HCT116 (cell line): Measurements from ENCODE around the gene ATP8A1. TPM values are rescaled to one million over a fixed set of nuclear protein-coding genes. Genes with fewer than 3 reads are reported as not detected.

ENCODE experiments used
- ATAC-seq: fragments of 200-7000 bp; cut with Tn5 transposase; 2 replicates; pipeline ENCODE4 v1.9.1; 2020; ENCODE audit warnings: mild to moderate bottlenecking, moderate library complexity
- BruUV-seq: library from RNA; stranded (reverse); fragments of 400-500 nt; replicated peaks from 2 replicates; lab custom pipeline; 2021; lab: Mats Ljungman, UMichigan
- CTCF ChIA-PET: fragments of 300-600 bp; sonication (Branson Sonifier 250); formaldehyde crosslinking; loops from one replicate; lab custom pipeline; 2021; ENCODE audit warnings: antibody characterized with exemption; lab: Charles Lee
- POLR2A ChIA-PET: fragments of 300-600, 350-600 bp; sonication (Branson Sonifier 250); formaldehyde crosslinking; loops from one replicate; lab custom pipeline; 2021; ENCODE audit warnings: antibody characterized with exemption; lab: Charles Lee
- RAD21 ChIA-PET, 2 experiments: fragments of 300-600 bp; sonication (Branson Sonifier 250); formaldehyde crosslinking; loops; one replicate each; lab custom pipeline; 2023; ENCODE audit warnings: low total read pairs in 2 of 2; ENCODE audit not compliant: uncharacterized antibody in 2 of 2, unreplicated experiment in 2 of 2, low non-redundant PET in 1 of 2; lab: Charles Lee
- DNase-seq: peaks from one replicate; pipeline ENCODE4 v3.0.0-alpha.2; 2010; ENCODE audit warnings: low read depth, low spot score
- H2AFZ ChIP-seq: fragments of 200-600 bp; shearing (Covaris generic), sonication (generic); 2 replicates; pipeline ENCODE4 v1.6.1; 2017; ENCODE audit warnings: low read depth, mixed run types, mixed read lengths, antibody characterized with exemption, low read length; ENCODE audit not compliant: poor library complexity, severe bottlenecking
- H3K27ac ChIP-seq: 2 replicates; pipeline ENCODE4 v1.5.1; 2012; ENCODE audit warnings: low read depth, low read length
- H3K27me3 ChIP-seq: fragments of 200-600 bp; sonication (generic); 2 replicates; pipeline ENCODE4 v1.6.1; 2016; ENCODE audit warnings: mixed run types, low read length, mixed read lengths; ENCODE audit not compliant: insufficient read depth
- H3K36me3 ChIP-seq, 2 experiments: fragments of 200-500 bp in 1 of 2; fragments of 200-600 bp in 1 of 2; sonication (Bioruptor generic) in 1 of 2; sonication (generic) in 1 of 2; 2 replicates each; pipeline versions ENCODE4 v1.5.1 to v1.6.1; 2014 to 2016; ENCODE audit warnings: low read length in 2 of 2, inconsistent platforms in 1 of 2, mixed read lengths in 1 of 2, mixed run types in 1 of 2; ENCODE audit not compliant: insufficient read depth in 2 of 2, control insufficient read depth in 1 of 2
- H3K4me1 ChIP-seq, 2 experiments: fragments of 200-600 bp in 1 of 2; sonication (generic) in 1 of 2; 2 replicates each; pipeline versions ENCODE4 v1.5.1 to v1.6.1; 2012 to 2017; ENCODE audit warnings: low read length in 2 of 2, inconsistent platforms in 1 of 2, mild to moderate bottlenecking in 1 of 2, mixed read lengths in 1 of 2, mixed run types in 1 of 2, moderate library complexity in 1 of 2; ENCODE audit not compliant: insufficient read depth in 2 of 2, control insufficient read depth in 1 of 2
- H3K4me2 ChIP-seq: fragments of 200-600 bp; sonication (generic); 2 replicates; pipeline ENCODE4 v1.6.1; 2017; ENCODE audit warnings: mixed run types, low read length, mixed read lengths
- H3K4me3 ChIP-seq, 2 experiments: fragments of 200-600 bp in 1 of 2; sonication (generic) in 1 of 2; replicated peaks in 1 of 2; 2 replicates each; pipeline ENCODE4 v1.5.1; 2011 to 2016; ENCODE audit warnings: low read length in 2 of 2, control low read depth in 1 of 2, low read depth in 1 of 2, mild to moderate bottlenecking in 1 of 2, mixed read lengths in 1 of 2, mixed run types in 1 of 2
- H3K79me2 ChIP-seq: fragments of 200-600 bp; sonication (generic); 2 replicates; pipeline ENCODE4 v1.6.1; 2017; ENCODE audit warnings: mild to moderate bottlenecking, mixed run types, low read length, moderate library complexity, mixed read lengths; ENCODE audit not compliant: insufficient read depth
- H3K9ac ChIP-seq: fragments of 200-600 bp; sonication (generic); 2 replicates; pipeline ENCODE4 v1.6.1; 2016; ENCODE audit warnings: low read length, mixed read lengths
- H3K9me2 ChIP-seq: fragments of 200-600 bp; sonication (generic), shearing (Covaris generic); 2 replicates; pipeline ENCODE4 v1.6.1; 2017; ENCODE audit warnings: mixed run types, mild to moderate bottlenecking, moderate library complexity; ENCODE audit not compliant: insufficient read depth
- H3K9me3 ChIP-seq, 2 experiments: fragments of 200-500 bp in 1 of 2; fragments of 200-600 bp in 1 of 2; sonication (Bioruptor generic) in 1 of 2; sonication (generic) in 1 of 2; 2 replicates each; pipeline ENCODE4 v1.6.1; 2014 to 2017; ENCODE audit warnings: low read length in 2 of 2, mixed read lengths in 2 of 2, inconsistent platforms in 1 of 2, low read depth in 1 of 2, mild to moderate bottlenecking in 1 of 2, mixed run types in 1 of 2, moderate library complexity in 1 of 2; ENCODE audit not compliant: control insufficient read depth in 1 of 2, insufficient read depth in 1 of 2
- H4K20me1 ChIP-seq: fragments of 200-600 bp; sonication (generic), shearing (Covaris generic); 2 replicates; pipeline ENCODE4 v1.6.1; 2017; ENCODE audit warnings: mixed run types, mild to moderate bottlenecking, moderate library complexity; ENCODE audit not compliant: insufficient read depth
- CBX3 ChIP-seq: IDR thresholded peaks from 2 replicates; pipeline ENCODE4 v1.6.1; 2012; ENCODE audit warnings: low read depth
- CEBPB ChIP-seq: IDR thresholded peaks from 2 replicates; pipeline ENCODE4 v1.6.1; 2012; ENCODE audit warnings: low read depth
- EGR1 ChIP-seq: IDR thresholded peaks from 2 replicates; pipeline ENCODE4 v1.6.1; 2012; ENCODE audit warnings: low read depth
- EZH2 ChIP-seq: fragments of 200-600 bp; sonication (generic); IDR thresholded peaks from 2 replicates; pipeline ENCODE4 v1.6.1; 2017; ENCODE audit warnings: antibody characterized with exemption, mixed run types
- EZH2phosphoT487 ChIP-seq: fragments of 200-600 bp; IDR thresholded peaks from 2 replicates; pipeline ENCODE4 v1.6.1; 2018; ENCODE audit warnings: antibody characterized with exemption, borderline replicate concordance
- FOSL1 ChIP-seq: IDR thresholded peaks from 2 replicates; pipeline ENCODE4 v1.6.1; 2012; ENCODE audit warnings: low read depth
- POLR2A ChIP-seq: IDR thresholded peaks from 2 replicates; pipeline ENCODE4 v1.7.0; 2011; ENCODE audit warnings: borderline replicate concordance; ENCODE audit not compliant: insufficient read depth, insufficient read length; ENCODE audit errors: extremely low read depth
- RAD21 ChIP-seq: IDR thresholded peaks from 2 replicates; pipeline ENCODE4 v1.6.1; 2012; ENCODE audit warnings: low read depth, mild to moderate bottlenecking
- SIN3A ChIP-seq: IDR thresholded peaks from 2 replicates; pipeline ENCODE4 v1.6.1; 2012; ENCODE audit warnings: low read depth
- SP1 ChIP-seq: IDR thresholded peaks from 2 replicates; pipeline ENCODE4 v1.6.1; 2012; ENCODE audit warnings: low read depth
- SRF ChIP-seq: IDR thresholded peaks from 2 replicates; pipeline ENCODE4 v1.6.1; 2012; ENCODE audit warnings: low read depth
- TCF7L2 ChIP-seq: IDR thresholded peaks from 2 replicates; pipeline ENCODE4 v1.7.0; 2011; ENCODE audit warnings: borderline replicate concordance, inconsistent platforms; ENCODE audit not compliant: insufficient read depth, insufficient read length; ENCODE audit errors: extremely low read depth
- YY1 ChIP-seq: IDR thresholded peaks from 2 replicates; pipeline ENCODE4 v1.6.1; 2011; ENCODE audit warnings: low read length, low read depth, moderate library complexity, mild to moderate bottlenecking; ENCODE audit not compliant: insufficient replicate concordance; ENCODE audit errors: extremely low read depth
- ZFX ChIP-seq: fragments of 450-650 bp; IDR thresholded peaks from 2 replicates; pipeline ENCODE4 v1.6.1; 2017
- ZNF274 ChIP-seq: fragments of 200-500 bp; sonication (Bioruptor generic); IDR thresholded peaks from 2 replicates; pipeline ENCODE4 v1.6.1; 2014; ENCODE audit warnings: mild to moderate bottlenecking, low read depth, low read length, inconsistent platforms
- intact Hi-C: fragments of 100-400 bp; cut with micrococcal nuclease; formaldehyde crosslinking; loops from 2 replicates; pipeline ENCODE4 v1.10.0; 2022
- total RNA-seq: library from RNA; stranded (reverse); gene quantifications from one replicate; pipeline ENCODE4 v1.2.1, GENCODE V29; 2021; ENCODE audit not compliant: unreplicated experiment
- TF ChIP-seq, protein P1 (sequence below): IDR thresholded peaks from 2 replicates; pipeline ENCODE4 v1.6.1; 2011; ENCODE audit warnings: mild to moderate bottlenecking, low read length, moderate library complexity; ENCODE audit not compliant: insufficient replicate concordance; ENCODE audit errors: extremely low read depth
- TF ChIP-seq, protein P2 (sequence below), 3 experiments: fragments of 200-600 bp in 1 of 3; sonication (generic) in 1 of 3; IDR thresholded peaks in 2 of 3; conservative IDR thresholded peaks in 1 of 3; 2 replicates each; pipeline ENCODE4 v1.5.1; 2012 to 2017; ENCODE audit warnings: low read depth in 2 of 3, low read length in 2 of 3, antibody characterized with exemption in 1 of 3, borderline replicate concordance in 1 of 3, control low read depth in 1 of 3, mild to moderate bottlenecking in 1 of 3, mixed read lengths in 1 of 3, mixed run types in 1 of 3, moderate library complexity in 1 of 3; ENCODE audit not compliant: insufficient read depth in 1 of 3
- TF ChIP-seq, protein P3 (sequence below): IDR thresholded peaks from 2 replicates; pipeline ENCODE4 v1.6.1; 2012
- TF ChIP-seq, protein P4 (sequence below): IDR thresholded peaks from 2 replicates; pipeline ENCODE4 v1.6.1; 2012
- TF ChIP-seq, protein P5 (sequence below): IDR thresholded peaks from 2 replicates; pipeline ENCODE4 v1.6.1; 2012; ENCODE audit warnings: low read depth

ATP8A1 gene
- total RNA-seq, 1 experiment from 2014 or later: 1.9 TPM

DNA sequence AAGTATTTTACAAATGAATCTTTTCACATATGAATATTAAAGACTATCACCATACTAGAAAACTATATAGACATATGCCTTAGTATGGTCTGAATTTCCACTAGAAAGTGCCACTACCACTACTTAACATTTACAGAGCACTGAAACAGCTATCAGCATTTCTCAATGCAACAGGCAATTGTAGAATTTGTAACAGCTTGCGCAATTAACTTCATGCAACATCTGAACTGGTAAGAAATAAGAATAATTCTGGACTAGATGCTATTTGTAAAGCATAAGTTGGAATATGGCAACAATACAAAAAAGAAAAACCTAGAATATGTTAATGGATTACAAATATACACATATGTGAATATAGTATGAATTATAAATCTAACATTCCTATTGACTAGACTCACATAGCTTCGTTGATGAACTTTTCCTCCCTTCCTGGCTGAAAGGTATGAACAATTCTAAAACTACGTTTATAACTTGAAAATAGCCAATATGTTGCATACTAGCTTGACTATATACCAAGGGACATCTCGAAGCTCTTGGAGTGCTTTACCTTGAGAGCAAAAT, 82.0 kb downstream of the ATP8A1 start:
- CTCF ChIA-PET: no interaction called here
- BruUV-seq: no TSS peak
- intact Hi-C loops: no loop called here

More for the DNA sequence above, 82.0 kb downstream of the ATP8A1 start:
- Histone ChIP-seq H3K79me2 (no peaks in the 10 kb centered on the region), H3K27ac (no peak overlapping the region), H3K4me3 (no peak overlapping the region), H3K4me2 (no peak overlapping the region), H2AFZ (no peak overlapping the region), H3K9me2 (no peaks in the 10 kb centered on the region), H4K20me1 (no peaks in the 10 kb centered on the region), H3K36me3 (no peaks in the 10 kb centered on the region), H3K9ac (no peak overlapping the region), H3K27me3 (no peaks in the 10 kb centered on the region), H3K9me3 (no peaks in the 10 kb centered on the region), H3K4me1 (no peaks in the 10 kb centered on the region)
- ATAC-seq: no peak
- ChIA-PET POLR2A (no interaction called here), RAD21 (no interaction called here)
- TF ChIP-seq, protein P1, sequence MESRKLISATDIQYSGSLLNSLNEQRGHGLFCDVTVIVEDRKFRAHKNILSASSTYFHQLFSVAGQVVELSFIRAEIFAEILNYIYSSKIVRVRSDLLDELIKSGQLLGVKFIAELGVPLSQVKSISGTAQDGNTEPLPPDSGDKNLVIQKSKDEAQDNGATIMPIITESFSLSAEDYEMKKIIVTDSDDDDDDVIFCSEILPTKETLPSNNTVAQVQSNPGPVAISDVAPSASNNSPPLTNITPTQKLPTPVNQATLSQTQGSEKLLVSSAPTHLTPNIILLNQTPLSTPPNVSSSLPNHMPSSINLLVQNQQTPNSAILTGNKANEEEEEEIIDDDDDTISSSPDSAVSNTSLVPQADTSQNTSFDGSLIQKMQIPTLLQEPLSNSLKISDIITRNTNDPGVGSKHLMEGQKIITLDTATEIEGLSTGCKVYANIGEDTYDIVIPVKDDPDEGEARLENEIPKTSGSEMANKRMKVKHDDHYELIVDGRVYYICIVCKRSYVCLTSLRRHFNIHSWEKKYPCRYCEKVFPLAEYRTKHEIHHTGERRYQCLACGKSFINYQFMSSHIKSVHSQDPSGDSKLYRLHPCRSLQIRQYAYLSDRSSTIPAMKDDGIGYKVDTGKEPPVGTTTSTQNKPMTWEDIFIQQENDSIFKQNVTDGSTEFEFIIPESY: no peak
- TF ChIP-seq RAD21 (no peak), SIN3A (no peak), FOSL1 (no peak), TCF7L2 (no peak), ZFX (no peak), SP1 (no peak), EGR1 (no peak), EZH2phosphoT487 (no peak), CBX3 (no peak), CEBPB (no peak), YY1 (no peak), EZH2 (no peak), ZNF274 (no peak), POLR2A (no peak), SRF (no peak)
- TF ChIP-seq, protein P2, sequence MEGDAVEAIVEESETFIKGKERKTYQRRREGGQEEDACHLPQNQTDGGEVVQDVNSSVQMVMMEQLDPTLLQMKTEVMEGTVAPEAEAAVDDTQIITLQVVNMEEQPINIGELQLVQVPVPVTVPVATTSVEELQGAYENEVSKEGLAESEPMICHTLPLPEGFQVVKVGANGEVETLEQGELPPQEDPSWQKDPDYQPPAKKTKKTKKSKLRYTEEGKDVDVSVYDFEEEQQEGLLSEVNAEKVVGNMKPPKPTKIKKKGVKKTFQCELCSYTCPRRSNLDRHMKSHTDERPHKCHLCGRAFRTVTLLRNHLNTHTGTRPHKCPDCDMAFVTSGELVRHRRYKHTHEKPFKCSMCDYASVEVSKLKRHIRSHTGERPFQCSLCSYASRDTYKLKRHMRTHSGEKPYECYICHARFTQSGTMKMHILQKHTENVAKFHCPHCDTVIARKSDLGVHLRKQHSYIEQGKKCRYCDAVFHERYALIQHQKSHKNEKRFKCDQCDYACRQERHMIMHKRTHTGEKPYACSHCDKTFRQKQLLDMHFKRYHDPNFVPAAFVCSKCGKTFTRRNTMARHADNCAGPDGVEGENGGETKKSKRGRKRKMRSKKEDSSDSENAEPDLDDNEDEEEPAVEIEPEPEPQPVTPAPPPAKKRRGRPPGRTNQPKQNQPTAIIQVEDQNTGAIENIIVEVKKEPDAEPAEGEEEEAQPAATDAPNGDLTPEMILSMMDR (IDR thresholded peaks at IDR 0.05 in 2 of 3, conservative IDR thresholded peaks at IDR 0.05 in 1 of 3; ENCODE audit: borderline replicate concordance in 1 of 3, insufficient read depth in 1 of 3, low read depth in 2 of 3, low read length in 2 of 3): no peak
- TF ChIP-seq, protein P3, sequence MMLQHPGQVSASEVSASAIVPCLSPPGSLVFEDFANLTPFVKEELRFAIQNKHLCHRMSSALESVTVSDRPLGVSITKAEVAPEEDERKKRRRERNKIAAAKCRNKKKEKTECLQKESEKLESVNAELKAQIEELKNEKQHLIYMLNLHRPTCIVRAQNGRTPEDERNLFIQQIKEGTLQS: no peak
- TF ChIP-seq, protein P4, sequence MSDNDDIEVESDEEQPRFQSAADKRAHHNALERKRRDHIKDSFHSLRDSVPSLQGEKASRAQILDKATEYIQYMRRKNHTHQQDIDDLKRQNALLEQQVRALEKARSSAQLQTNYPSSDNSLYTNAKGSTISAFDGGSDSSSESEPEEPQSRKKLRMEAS: no peak
- TF ChIP-seq, protein P5, sequence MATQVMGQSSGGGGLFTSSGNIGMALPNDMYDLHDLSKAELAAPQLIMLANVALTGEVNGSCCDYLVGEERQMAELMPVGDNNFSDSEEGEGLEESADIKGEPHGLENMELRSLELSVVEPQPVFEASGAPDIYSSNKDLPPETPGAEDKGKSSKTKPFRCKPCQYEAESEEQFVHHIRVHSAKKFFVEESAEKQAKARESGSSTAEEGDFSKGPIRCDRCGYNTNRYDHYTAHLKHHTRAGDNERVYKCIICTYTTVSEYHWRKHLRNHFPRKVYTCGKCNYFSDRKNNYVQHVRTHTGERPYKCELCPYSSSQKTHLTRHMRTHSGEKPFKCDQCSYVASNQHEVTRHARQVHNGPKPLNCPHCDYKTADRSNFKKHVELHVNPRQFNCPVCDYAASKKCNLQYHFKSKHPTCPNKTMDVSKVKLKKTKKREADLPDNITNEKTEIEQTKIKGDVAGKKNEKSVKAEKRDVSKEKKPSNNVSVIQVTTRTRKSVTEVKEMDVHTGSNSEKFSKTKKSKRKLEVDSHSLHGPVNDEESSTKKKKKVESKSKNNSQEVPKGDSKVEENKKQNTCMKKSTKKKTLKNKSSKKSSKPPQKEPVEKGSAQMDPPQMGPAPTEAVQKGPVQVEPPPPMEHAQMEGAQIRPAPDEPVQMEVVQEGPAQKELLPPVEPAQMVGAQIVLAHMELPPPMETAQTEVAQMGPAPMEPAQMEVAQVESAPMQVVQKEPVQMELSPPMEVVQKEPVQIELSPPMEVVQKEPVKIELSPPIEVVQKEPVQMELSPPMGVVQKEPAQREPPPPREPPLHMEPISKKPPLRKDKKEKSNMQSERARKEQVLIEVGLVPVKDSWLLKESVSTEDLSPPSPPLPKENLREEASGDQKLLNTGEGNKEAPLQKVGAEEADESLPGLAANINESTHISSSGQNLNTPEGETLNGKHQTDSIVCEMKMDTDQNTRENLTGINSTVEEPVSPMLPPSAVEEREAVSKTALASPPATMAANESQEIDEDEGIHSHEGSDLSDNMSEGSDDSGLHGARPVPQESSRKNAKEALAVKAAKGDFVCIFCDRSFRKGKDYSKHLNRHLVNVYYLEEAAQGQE: no peak
- no peak for DNase-seq
